ENCODE results near the gene TSC22D3. TPM values are rescaled to one million over a fixed set of nuclear protein-coding genes. Genes with fewer than 3 reads are reported as not detected.

Gene TSC22D3
- polyA plus RNA-seq, 1 of the 3 experiments (the other 2 are of a cell fraction), result 9.2 TPM

- Histone ChIP-seq H3K9me3 (no peaks in the 10 kb centered on the region), H3K4me3 (ENCODE audit: low read depth in 2 of 2, low read length in 1 of 2) (no peak overlapping the region), H3K27me3 (ENCODE audit: insufficient read depth) (peaks cover 41% of the 10 kb centered on the region), H3K36me3 (replicated peaks in 1 of 2; ENCODE audit: control insufficient read depth in 1 of 2, insufficient read depth in 2 of 2, low read length in 1 of 2) (no peaks in the 10 kb centered on the region), H3K9ac (no peak overlapping the region), H3F3A (replicated peaks; ENCODE audit: insufficient read depth) (no peaks in the 10 kb centered on the region), H3K27ac (ENCODE audit: low read depth in 2 of 2, low read length in 1 of 2) (no peak overlapping the region), H3K4me2 (no peak overlapping the region), H3K4me1 (ENCODE audit: control insufficient read depth in 1 of 2, insufficient read depth in 2 of 2, low read depth in 1 of 2, low read length in 1 of 2) (no peaks in the 10 kb centered on the region), H4K20me1 (ENCODE audit: insufficient read depth) (no peaks in the 10 kb centered on the region), H3K79me2 (ENCODE audit: insufficient read depth) (no peaks in the 10 kb centered on the region), H2AFZ (ENCODE audit: low read depth) (no peak overlapping the region), H3K9me2 (no peaks in the 10 kb centered on the region)
- POLR2A ChIA-PET, result no interaction called here
- TF ChIP-seq SIN3A (IDR thresholded peaks at IDR 0.05; ENCODE audit: borderline replicate concordance, low read depth, low read length) (no peak), NFIC (IDR thresholded peaks at IDR 0.05; ENCODE audit: borderline replicate concordance) (no peak), ELF1 (IDR thresholded peaks at IDR 0.05) (no peak), NRF1 (IDR thresholded peaks at IDR 0.05; ENCODE audit: low read depth, low read length) (no peak), RFX5 (IDR thresholded peaks at IDR 0.05; ENCODE audit: low read length) (no peak), FOSL2 (IDR thresholded peaks at IDR 0.05; ENCODE audit: borderline replicate concordance, low read depth) (no peak), MAX (IDR thresholded peaks at IDR 0.05; ENCODE audit: low read depth) (no peak), EZH2phosphoT487 (IDR thresholded peaks at IDR 0.05; ENCODE audit: borderline replicate concordance, low read depth) (no peak), REST (IDR thresholded peaks at IDR 0.05; ENCODE audit: low read depth, low read length) (no peak), MXI1 (IDR thresholded peaks at IDR 0.05; ENCODE audit: low read depth, low read length) (no peak), YY1 (IDR thresholded peaks at IDR 0.05; ENCODE audit: low read depth) (no peak), MEF2A (IDR thresholded peaks at IDR 0.05; ENCODE audit: borderline replicate concordance, low read depth) (no peak), GATA2 (CRISPR knock-in tag; IDR thresholded peaks at IDR 0.05) (no peak), RXRA (IDR thresholded peaks at IDR 0.05; ENCODE audit: borderline replicate concordance, low read depth) (no peak), TEAD4 (IDR thresholded peaks at IDR 0.05; ENCODE audit: borderline replicate concordance, insufficient read depth) (no peak), RCOR1 (IDR thresholded peaks at IDR 0.05; ENCODE audit: low read length) (no peak), POLR2AphosphoS5 (IDR thresholded peaks at IDR 0.05; ENCODE audit: low read depth, low read length) (no peak)
- no peak for DNase-seq
- 19% methylated on average over 3 of the region's 3 CpGs for WGBS (ENCODE audit: low lambda C conversion rate)
- CTCF ChIA-PET, result interaction anchor here (1.5 kb wide), 1 partner anchor 22 kb away, joined by 3 read pairs; the partner anchor contains the start of gene NCBP2L
Observed at GRCh38 chrX:107755721-107756120, 19.9 kb downstream of the TSC22D3 start.

Measured in SK-N-SH (cell line).